ENCODE measurements around the gene ZNF143. TPM values are rescaled to one million over a fixed set of nuclear protein-coding genes. Genes with fewer than 3 reads are reported as not detected.

The ZNF143 gene
- total RNA-seq, 1 experiment from 2014 or later = 29.2 TPM

GRCh38 chr11:9533736-9534473 lies 73.1 kb downstream of the ZNF143 start:
- no peak for TF ChIP-seq CTCF (conservative IDR thresholded peaks at IDR 0.05)
- Histone ChIP-seq H4K91ac (ENCODE audit: insufficient read length, low read depth, low read length) (no peak overlapping the region), H3K9me3 (ENCODE audit: control insufficient read depth, low read depth, low read length) (no peaks in the 10 kb centered on the region), H4K8ac (replicated peaks; ENCODE audit: insufficient read length, low read depth, low read length) (no peak overlapping the region), H3K4me2 (ENCODE audit: insufficient read depth, insufficient read length, low read length) (no peak overlapping the region), H3K4ac (ENCODE audit: low read depth, low read length) (no peak overlapping the region), H2BK20ac (ENCODE audit: low read depth, low read length, poor library complexity, severe bottlenecking) (no peak overlapping the region), H3K14ac (ENCODE audit: insufficient read depth, low read length) (no peak overlapping the region), H2AK5ac (ENCODE audit: insufficient read length, low read length) (no peak overlapping the region), H4K20me1 (ENCODE audit: control insufficient read depth, insufficient read depth, insufficient read length) (no peaks in the 10 kb centered on the region), H3K27ac (ENCODE audit: insufficient read length, low read depth, low read length) (no peak overlapping the region), H2BK120ac (ENCODE audit: low read depth, low read length, poor library complexity, severe bottlenecking) (no peak overlapping the region), H3T11ph (ENCODE audit: low read length) (no peak overlapping the region), H3K23ac (ENCODE audit: insufficient read length, low read depth, low read length) (no peak overlapping the region), H3K79me2 (ENCODE audit: insufficient read depth, low read length) (no peaks in the 10 kb centered on the region), H2BK15ac (ENCODE audit: low read depth, low read length) (no peak overlapping the region), H2AFZ (ENCODE audit: low read length) (no peak overlapping the region), H2BK12ac (ENCODE audit: insufficient read length, low read depth, low read length) (no peak overlapping the region), H3K4me1 (ENCODE audit: insufficient read depth, low read length) (no peaks in the 10 kb centered on the region; the same call in 1 of the 2 replicates), H3K9ac (ENCODE audit: extremely low read depth, insufficient read length, low read length) (no peak overlapping the region), H3K23me2 (ENCODE audit: insufficient read length, low read depth, low read length, poor library complexity, severe bottlenecking) (no peaks in the 10 kb centered on the region), H4K5ac (ENCODE audit: insufficient read length, low read depth, low read length) (no peak overlapping the region), H3K18ac (ENCODE audit: insufficient read length, low read depth, low read length) (no peak overlapping the region), H3K56ac (ENCODE audit: insufficient read length, low read depth, low read length) (no peak overlapping the region), H3K27me3 (ENCODE audit: insufficient read depth, low read length) (no peaks in the 10 kb centered on the region), H2BK5ac (ENCODE audit: insufficient read length, low read length) (no peak overlapping the region), H3K79me1 (ENCODE audit: insufficient read depth, low read depth, low read length, poor library complexity, severe bottlenecking) (no peaks in the 10 kb centered on the region)
- H3K9me3 Mint-ChIP-seq = no peaks in the 10 kb centered on the region
- H3K4me3 Mint-ChIP-seq = no peak overlapping the region
- DNase-seq = no peak
- H3K27ac Mint-ChIP-seq = peak overlapping the region; percentile 41 to 90 (median 79); a peak in 6 of 7 replicates
- WGBS (ENCODE audit: extremely low coverage, insufficient read length, low lambda C conversion rate) = no CpG with 5 or more reads among the region's 5 CpGs
- H3K36me3 Mint-ChIP-seq (ENCODE audit: insufficient read depth in 1 of 3, low read depth in 3 of 3) = no peaks in the 10 kb centered on the region; a peak in 1 of 7 replicates
- H3K4me1 Mint-ChIP-seq = peaks cover 37 to 38% of the 10 kb centered on the region in 2 experiments
- H3K27me3 Mint-ChIP-seq (ENCODE audit: low read depth) = no peaks in the 10 kb centered on the region; the same call in 1 of the 2 replicates

All from H9 (cell line).